GM19372 (cell line): ENCODE data around the gene RNF8.
"Not testable (repeated sequence)": the region's sequence is repeated elsewhere in the genome, so short reads cannot be mapped to it uniquely, and the experiment has no call there.

Experiments
- ATAC-seq: cut with Tn5 transposase; IDR thresholded peaks from one replicate; pipeline ENCODE4 v1.9.1; 2021; ENCODE audit warnings: mild to moderate bottlenecking, low read depth, moderate library complexity; ENCODE audit not compliant: unreplicated experiment

RNF8 gene

GRCh38 chr6:37353761-37354525, at the start of gene RNF8:
RNF8 (plus strand) TSS chr6:37353983; CDS start chr6:37354165, 182 bp downstream.
- ATAC-seq: peak; percentile 90

GRCh38 chr6:37304766-37305165, 49.0 kb upstream of the RNF8 start:
- ATAC-seq: no peak

- ATAC-seq: no peak
Observed at GRCh38 chr6:37305841-37306425, 47.9 kb upstream of the RNF8 start.

GRCh38 chr6:37306624-37307222, 47.1 kb upstream of the RNF8 start:
- no peak for ATAC-seq

- ATAC-seq: not testable (repeated sequence)
Observed at GRCh38 chr6:37307484-37307883, 46.3 kb upstream of the RNF8 start.

- ATAC-seq: no peak
Observed at GRCh38 chr6:37308069-37308815, 45.5 kb upstream of the RNF8 start.

GRCh38 chr6:37309046-37309445, 44.7 kb upstream of the RNF8 start:
- no peak for ATAC-seq

GRCh38 chr6:37309692-37310091, 44.1 kb upstream of the RNF8 start:
- ATAC-seq: no peak

GRCh38 chr6:37310966-37311365, 42.8 kb upstream of the RNF8 start:
- no peak for ATAC-seq

- ATAC-seq: no peak
Observed at GRCh38 chr6:37311741-37312473, 41.9 kb upstream of the RNF8 start.

- ATAC-seq: no peak
Observed at GRCh38 chr6:37313723-37314486, 39.9 kb upstream of the RNF8 start.

- no peak for ATAC-seq
Observed at GRCh38 chr6:37314487-37315156, 39.2 kb upstream of the RNF8 start.

- no peak for ATAC-seq
Observed at GRCh38 chr6:37315157-37315515, 38.6 kb upstream of the RNF8 start.

GRCh38 chr6:37316071-37316470, 37.7 kb upstream of the RNF8 start:
- no peak for ATAC-seq

- ATAC-seq: no peak
Observed at GRCh38 chr6:37317312-37318038, 36.3 kb upstream of the RNF8 start.

GRCh38 chr6:37319156-37319555, 34.6 kb upstream of the RNF8 start:
- ATAC-seq: no peak

- no peak for ATAC-seq
Observed at GRCh38 chr6:37319856-37320480, 33.8 kb upstream of the RNF8 start.

- no peak for ATAC-seq
Observed at GRCh38 chr6:37320646-37321045, 33.1 kb upstream of the RNF8 start.
